ENCODE measurements around the gene CHAD. TPM values are rescaled to one million over a fixed set of nuclear protein-coding genes. Genes with fewer than 3 reads are reported as not detected.

The CHAD gene
- total and polyA plus RNA-seq, 2 of the 13 experiments (the other 11 are each of a cell fraction or from before 2014, with no cell fraction given), result 1.4 TPM; not detected in 1

DNA sequence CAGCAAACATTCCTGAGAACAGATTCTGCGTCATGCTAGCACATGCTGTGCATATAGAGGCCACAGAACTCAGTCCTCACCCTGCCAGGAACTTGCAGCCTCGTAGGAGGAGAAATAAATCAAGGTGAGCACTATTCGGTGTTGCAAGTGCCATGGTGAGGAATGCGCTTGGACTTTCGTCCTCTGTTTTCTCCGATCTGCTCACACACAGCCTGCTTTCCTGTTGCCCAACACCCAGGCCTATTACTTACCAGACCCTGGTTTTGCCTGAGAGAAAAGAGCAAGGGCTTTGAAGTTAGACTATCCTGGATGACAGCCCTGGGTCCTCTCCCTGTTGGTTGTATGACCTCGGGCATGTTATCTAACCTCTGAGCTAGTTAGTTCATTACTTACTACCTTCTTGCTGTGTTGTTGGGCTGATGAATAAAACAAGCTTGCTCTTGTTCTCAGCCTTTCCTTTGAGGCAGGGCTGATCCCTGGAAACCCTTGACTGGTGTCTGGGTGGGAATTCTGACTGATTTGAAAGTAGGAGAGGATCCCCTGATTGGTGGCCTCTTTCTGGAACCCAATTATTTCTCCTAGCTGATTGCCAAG, 39.8 kb downstream of the CHAD start (continued):
- TF ChIP-seq PCBP1 (IDR thresholded peaks at IDR 0.05; ENCODE audit: borderline replicate concordance, low read depth, low read length) (no peak), CBFB (CRISPR knock-in tag; IDR thresholded peaks at IDR 0.05) (peak; percentile 73), SAP130 (CRISPR knock-in tag; IDR thresholded peaks at IDR 0.05; ENCODE audit: low read depth) (peak; percentile 94), HMGA1 (CRISPR knock-in tag; conservative IDR thresholded peaks at IDR 0.05) (no peak), TEAD2 (CRISPR knock-in tag; IDR thresholded peaks at IDR 0.05) (no peak), MED8 (CRISPR knock-in tag; IDR thresholded peaks at IDR 0.05; ENCODE audit: insufficient replicate concordance) (peak; percentile 78), MBD4 (IDR thresholded peaks at IDR 0.05; ENCODE audit: borderline replicate concordance, low read length) (0 out of 2 replicates have a peak, but pooled peaks have one; percentile 23), GPN1 (CRISPR knock-in tag; IDR thresholded peaks at IDR 0.05; ENCODE audit: borderline replicate concordance) (no peak), SP2 (CRISPR knock-in tag; IDR thresholded peaks at IDR 0.05) (no peak), ZNF3 (CRISPR knock-in tag; IDR thresholded peaks at IDR 0.05) (no peak; the same call in 1 of the 2 replicates), PHF20 (CRISPR knock-in tag; IDR thresholded peaks at IDR 0.05) (peak; percentile 45; the same call in 1 of the 2 replicates), AKAP8 (CRISPR knock-in tag; IDR thresholded peaks at IDR 0.05) (no peak; the same call in 1 of the 2 replicates), ZBTB10 (CRISPR knock-in tag; IDR thresholded peaks at IDR 0.05; ENCODE audit: borderline replicate concordance) (no peak), ZSCAN22 (CRISPR knock-in tag; IDR thresholded peaks at IDR 0.05) (no peak), MEIS2 (CRISPR knock-in tag; IDR thresholded peaks at IDR 0.05) (peak; percentile 74; the same call in 1 of the 2 replicates), HOXA7 (CRISPR knock-in tag; IDR thresholded peaks at IDR 0.05) (no peak), ZNF329 (CRISPR knock-in tag; IDR thresholded peaks at IDR 0.05; ENCODE audit: low read depth) (no peak)
- TF ChIP-seq, protein P1, sequence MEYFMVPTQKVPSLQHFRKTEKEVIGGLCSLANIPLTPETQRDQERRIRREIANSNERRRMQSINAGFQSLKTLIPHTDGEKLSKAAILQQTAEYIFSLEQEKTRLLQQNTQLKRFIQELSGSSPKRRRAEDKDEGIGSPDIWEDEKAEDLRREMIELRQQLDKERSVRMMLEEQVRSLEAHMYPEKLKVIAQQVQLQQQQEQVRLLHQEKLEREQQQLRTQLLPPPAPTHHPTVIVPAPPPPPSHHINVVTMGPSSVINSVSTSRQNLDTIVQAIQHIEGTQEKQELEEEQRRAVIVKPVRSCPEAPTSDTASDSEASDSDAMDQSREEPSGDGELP (IDR thresholded peaks at IDR 0.05; ENCODE audit: borderline replicate concordance, low read depth), result peak; percentile 81; the same call in 1 of the 2 replicates
- TF ChIP-seq, protein P2, sequence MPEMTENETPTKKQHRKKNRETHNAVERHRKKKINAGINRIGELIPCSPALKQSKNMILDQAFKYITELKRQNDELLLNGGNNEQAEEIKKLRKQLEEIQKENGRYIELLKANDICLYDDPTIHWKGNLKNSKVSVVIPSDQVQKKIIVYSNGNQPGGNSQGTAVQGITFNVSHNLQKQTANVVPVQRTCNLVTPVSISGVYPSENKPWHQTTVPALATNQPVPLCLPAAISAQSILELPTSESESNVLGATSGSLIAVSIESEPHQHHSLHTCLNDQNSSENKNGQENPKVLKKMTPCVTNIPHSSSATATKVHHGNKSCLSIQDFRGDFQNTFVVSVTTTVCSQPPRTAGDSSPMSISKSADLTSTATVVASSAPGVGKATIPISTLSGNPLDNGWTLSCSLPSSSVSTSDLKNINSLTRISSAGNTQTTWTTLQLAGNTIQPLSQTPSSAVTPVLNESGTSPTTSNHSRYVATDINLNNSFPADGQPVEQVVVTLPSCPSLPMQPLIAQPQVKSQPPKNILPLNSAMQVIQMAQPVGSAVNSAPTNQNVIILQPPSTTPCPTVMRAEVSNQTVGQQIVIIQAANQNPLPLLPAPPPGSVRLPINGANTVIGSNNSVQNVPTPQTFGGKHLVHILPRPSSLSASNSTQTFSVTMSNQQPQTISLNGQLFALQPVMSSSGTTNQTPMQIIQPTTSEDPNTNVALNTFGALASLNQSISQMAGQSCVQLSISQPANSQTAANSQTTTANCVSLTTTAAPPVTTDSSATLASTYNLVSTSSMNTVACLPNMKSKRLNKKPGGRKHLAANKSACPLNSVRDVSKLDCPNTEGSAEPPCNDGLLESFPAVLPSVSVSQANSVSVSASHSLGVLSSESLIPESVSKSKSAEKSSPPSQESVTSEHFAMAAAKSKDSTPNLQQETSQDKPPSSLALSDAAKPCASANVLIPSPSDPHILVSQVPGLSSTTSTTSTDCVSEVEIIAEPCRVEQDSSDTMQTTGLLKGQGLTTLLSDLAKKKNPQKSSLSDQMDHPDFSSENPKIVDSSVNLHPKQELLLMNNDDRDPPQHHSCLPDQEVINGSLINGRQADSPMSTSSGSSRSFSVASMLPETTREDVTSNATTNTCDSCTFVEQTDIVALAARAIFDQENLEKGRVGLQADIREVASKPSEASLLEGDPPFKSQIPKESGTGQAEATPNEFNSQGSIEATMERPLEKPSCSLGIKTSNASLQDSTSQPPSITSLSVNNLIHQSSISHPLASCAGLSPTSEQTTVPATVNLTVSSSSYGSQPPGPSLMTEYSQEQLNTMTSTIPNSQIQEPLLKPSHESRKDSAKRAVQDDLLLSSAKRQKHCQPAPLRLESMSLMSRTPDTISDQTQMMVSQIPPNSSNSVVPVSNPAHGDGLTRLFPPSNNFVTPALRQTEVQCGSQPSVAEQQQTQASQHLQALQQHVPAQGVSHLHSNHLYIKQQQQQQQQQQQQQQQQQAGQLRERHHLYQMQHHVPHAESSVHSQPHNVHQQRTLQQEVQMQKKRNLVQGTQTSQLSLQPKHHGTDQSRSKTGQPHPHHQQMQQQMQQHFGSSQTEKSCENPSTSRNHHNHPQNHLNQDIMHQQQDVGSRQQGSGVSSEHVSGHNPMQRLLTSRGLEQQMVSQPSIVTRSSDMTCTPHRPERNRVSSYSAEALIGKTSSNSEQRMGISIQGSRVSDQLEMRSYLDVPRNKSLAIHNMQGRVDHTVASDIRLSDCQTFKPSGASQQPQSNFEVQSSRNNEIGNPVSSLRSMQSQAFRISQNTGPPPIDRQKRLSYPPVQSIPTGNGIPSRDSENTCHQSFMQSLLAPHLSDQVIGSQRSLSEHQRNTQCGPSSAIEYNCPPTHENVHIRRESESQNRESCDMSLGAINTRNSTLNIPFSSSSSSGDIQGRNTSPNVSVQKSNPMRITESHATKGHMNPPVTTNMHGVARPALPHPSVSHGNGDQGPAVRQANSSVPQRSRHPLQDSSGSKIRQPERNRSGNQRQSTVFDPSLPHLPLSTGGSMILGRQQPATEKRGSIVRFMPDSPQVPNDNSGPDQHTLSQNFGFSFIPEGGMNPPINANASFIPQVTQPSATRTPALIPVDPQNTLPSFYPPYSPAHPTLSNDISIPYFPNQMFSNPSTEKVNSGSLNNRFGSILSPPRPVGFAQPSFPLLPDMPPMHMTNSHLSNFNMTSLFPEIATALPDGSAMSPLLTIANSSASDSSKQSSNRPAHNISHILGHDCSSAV (CRISPR knock-in tag; IDR thresholded peaks at IDR 0.05; ENCODE audit: borderline replicate concordance), result no peak
